HL-60 (cell line): ENCODE data around the gene SLAMF6.

ENCODE experiments used
- GABPA ChIP-seq: IDR thresholded peaks from 2 replicates; pipeline ENCODE4 v1.6.1; 2012; ENCODE audit warnings: low read depth
- POLR2AphosphoS5 ChIP-seq: IDR thresholded peaks from 2 replicates; pipeline ENCODE4 v1.6.1; 2012; ENCODE audit warnings: low read depth
- SPI1 ChIP-seq: IDR thresholded peaks from 2 replicates; pipeline ENCODE4 v1.6.1; 2012; ENCODE audit warnings: low read depth, mild to moderate bottlenecking, borderline replicate concordance
- TF ChIP-seq, protein P1 (sequence below): IDR thresholded peaks from one replicate; pipeline ENCODE4 v1.5.1; 2011; ENCODE audit warnings: low read length, control low read depth, inconsistent platforms; ENCODE audit not compliant: insufficient read depth
- TF ChIP-seq, protein P2 (sequence below): IDR thresholded peaks from 2 replicates; pipeline ENCODE4 v1.6.1; 2012; ENCODE audit warnings: low read depth; ENCODE audit not compliant: insufficient replicate concordance

GRCh38 chr1:160437432-160438316 is 85.4 kb downstream of the SLAMF6 start:
- TF ChIP-seq, protein P1, sequence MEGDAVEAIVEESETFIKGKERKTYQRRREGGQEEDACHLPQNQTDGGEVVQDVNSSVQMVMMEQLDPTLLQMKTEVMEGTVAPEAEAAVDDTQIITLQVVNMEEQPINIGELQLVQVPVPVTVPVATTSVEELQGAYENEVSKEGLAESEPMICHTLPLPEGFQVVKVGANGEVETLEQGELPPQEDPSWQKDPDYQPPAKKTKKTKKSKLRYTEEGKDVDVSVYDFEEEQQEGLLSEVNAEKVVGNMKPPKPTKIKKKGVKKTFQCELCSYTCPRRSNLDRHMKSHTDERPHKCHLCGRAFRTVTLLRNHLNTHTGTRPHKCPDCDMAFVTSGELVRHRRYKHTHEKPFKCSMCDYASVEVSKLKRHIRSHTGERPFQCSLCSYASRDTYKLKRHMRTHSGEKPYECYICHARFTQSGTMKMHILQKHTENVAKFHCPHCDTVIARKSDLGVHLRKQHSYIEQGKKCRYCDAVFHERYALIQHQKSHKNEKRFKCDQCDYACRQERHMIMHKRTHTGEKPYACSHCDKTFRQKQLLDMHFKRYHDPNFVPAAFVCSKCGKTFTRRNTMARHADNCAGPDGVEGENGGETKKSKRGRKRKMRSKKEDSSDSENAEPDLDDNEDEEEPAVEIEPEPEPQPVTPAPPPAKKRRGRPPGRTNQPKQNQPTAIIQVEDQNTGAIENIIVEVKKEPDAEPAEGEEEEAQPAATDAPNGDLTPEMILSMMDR = no peak
- TF ChIP-seq, protein P2, sequence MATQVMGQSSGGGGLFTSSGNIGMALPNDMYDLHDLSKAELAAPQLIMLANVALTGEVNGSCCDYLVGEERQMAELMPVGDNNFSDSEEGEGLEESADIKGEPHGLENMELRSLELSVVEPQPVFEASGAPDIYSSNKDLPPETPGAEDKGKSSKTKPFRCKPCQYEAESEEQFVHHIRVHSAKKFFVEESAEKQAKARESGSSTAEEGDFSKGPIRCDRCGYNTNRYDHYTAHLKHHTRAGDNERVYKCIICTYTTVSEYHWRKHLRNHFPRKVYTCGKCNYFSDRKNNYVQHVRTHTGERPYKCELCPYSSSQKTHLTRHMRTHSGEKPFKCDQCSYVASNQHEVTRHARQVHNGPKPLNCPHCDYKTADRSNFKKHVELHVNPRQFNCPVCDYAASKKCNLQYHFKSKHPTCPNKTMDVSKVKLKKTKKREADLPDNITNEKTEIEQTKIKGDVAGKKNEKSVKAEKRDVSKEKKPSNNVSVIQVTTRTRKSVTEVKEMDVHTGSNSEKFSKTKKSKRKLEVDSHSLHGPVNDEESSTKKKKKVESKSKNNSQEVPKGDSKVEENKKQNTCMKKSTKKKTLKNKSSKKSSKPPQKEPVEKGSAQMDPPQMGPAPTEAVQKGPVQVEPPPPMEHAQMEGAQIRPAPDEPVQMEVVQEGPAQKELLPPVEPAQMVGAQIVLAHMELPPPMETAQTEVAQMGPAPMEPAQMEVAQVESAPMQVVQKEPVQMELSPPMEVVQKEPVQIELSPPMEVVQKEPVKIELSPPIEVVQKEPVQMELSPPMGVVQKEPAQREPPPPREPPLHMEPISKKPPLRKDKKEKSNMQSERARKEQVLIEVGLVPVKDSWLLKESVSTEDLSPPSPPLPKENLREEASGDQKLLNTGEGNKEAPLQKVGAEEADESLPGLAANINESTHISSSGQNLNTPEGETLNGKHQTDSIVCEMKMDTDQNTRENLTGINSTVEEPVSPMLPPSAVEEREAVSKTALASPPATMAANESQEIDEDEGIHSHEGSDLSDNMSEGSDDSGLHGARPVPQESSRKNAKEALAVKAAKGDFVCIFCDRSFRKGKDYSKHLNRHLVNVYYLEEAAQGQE = no peak
- TF ChIP-seq POLR2AphosphoS5 (no peak), SPI1 (no peak), GABPA (no peak)
